Neural cell (in vitro differentiated cells): ENCODE data around the gene PRR11. TPM values are rescaled to one million over a fixed set of nuclear protein-coding genes. Genes with fewer than 3 reads are reported as not detected.

ENCODE experiments used
- H2AFZ ChIP-seq: fragments of 200-600, 300-800 bp; sonication (generic), shearing (Covaris generic); 2 replicates; pipeline ENCODE4 v1.6.0; 2014; ENCODE audit warnings: low read depth, mild to moderate bottlenecking, antibody characterized with exemption, low read length, moderate library complexity
- H3F3A ChIP-seq: fragments of 200-600 bp; shearing (Covaris generic); 2 replicates; pipeline ENCODE4 v1.6.1; 2016; ENCODE audit warnings: mild to moderate bottlenecking, moderate library complexity, mixed read lengths, antibody characterized with exemption, low read length; ENCODE audit not compliant: insufficient read depth, poor library complexity, severe bottlenecking
- H3K27ac ChIP-seq: fragments of 200-600, 300-800 bp; sonication (generic), shearing (Covaris generic); 2 replicates; pipeline ENCODE4 v1.5.1; 2014; ENCODE audit warnings: mild to moderate bottlenecking, low read length, moderate library complexity
- H3K27me3 ChIP-seq: fragments of 300-800, 200-600 bp; sonication (generic), shearing (Covaris generic); 2 replicates; pipeline ENCODE4 v1.6.0; 2014; ENCODE audit warnings: mild to moderate bottlenecking, low read depth, low read length, moderate library complexity; ENCODE audit not compliant: insufficient read depth
- H3K36me3 ChIP-seq: fragments of 300-800, 200-600 bp; sonication (generic), shearing (Covaris generic); 2 replicates; pipeline ENCODE4 v1.5.1; 2014; ENCODE audit warnings: mild to moderate bottlenecking, antibody characterized with exemption, low read length, moderate library complexity; ENCODE audit not compliant: insufficient read depth
- H3K4me2 ChIP-seq: fragments of 300-800, 200-600 bp; sonication (generic), shearing (Covaris generic); 2 replicates; pipeline ENCODE4 v1.6.0; 2014; ENCODE audit warnings: mild to moderate bottlenecking, low read length
- H3K4me3 ChIP-seq: fragments of 300-800, 200-600 bp; sonication (generic), shearing (Covaris generic); 2 replicates; pipeline ENCODE4 v1.5.1; 2014; ENCODE audit warnings: mild to moderate bottlenecking, low read length, moderate library complexity
- H3K79me2 ChIP-seq: fragments of 200-600 bp; shearing (Covaris generic); replicated peaks from 2 replicates; pipeline ENCODE4 v1.6.0; 2014; ENCODE audit warnings: mild to moderate bottlenecking, low read length, moderate library complexity; ENCODE audit not compliant: insufficient read depth
- H3K9ac ChIP-seq: fragments of 300-800, 200-600 bp; sonication (generic), shearing (Covaris generic); 2 replicates; pipeline ENCODE4 v1.6.1; 2016; ENCODE audit warnings: mild to moderate bottlenecking, low read length, mixed read lengths
- H3K9me2 ChIP-seq: fragments of 200-600 bp; shearing (Covaris generic); 2 replicates; pipeline ENCODE4 v1.6.1; 2016; ENCODE audit warnings: mild to moderate bottlenecking, low read length, mixed read lengths; ENCODE audit not compliant: insufficient read depth
- H3K9me3 ChIP-seq: fragments of 200-600, 300-800 bp; sonication (generic), shearing (Covaris generic); 2 replicates; pipeline ENCODE4 v1.6.1; 2016; ENCODE audit warnings: mild to moderate bottlenecking, mixed run types, low read length, moderate library complexity, mixed read lengths
- H4K20me1 ChIP-seq: fragments of 200-600 bp; shearing (Covaris generic); 2 replicates; pipeline ENCODE4 v1.6.1; 2016; ENCODE audit warnings: mild to moderate bottlenecking, mixed run types; ENCODE audit not compliant: insufficient read depth
- EP300 ChIP-seq: fragments of 450-650 bp; conservative IDR thresholded peaks from 2 replicates; pipeline ENCODE4 v1.6.1; 2014; ENCODE audit warnings: antibody characterized with exemption, mild to moderate bottlenecking, moderate library complexity; ENCODE audit not compliant: poor library complexity, severe bottlenecking
- EZH2 ChIP-seq: fragments of 200-600, 300-800 bp; shearing (Covaris generic), sonication (generic); IDR thresholded peaks from 2 replicates; pipeline ENCODE4 v1.6.1; 2014; ENCODE audit warnings: antibody characterized with exemption, low read length, borderline replicate concordance, mild to moderate bottlenecking; ENCODE audit not compliant: insufficient read depth, poor library complexity, severe bottlenecking
- MXI1 ChIP-seq: fragments of 450-650 bp; conservative IDR thresholded peaks from 2 replicates; pipeline ENCODE4 v1.6.1; 2014; ENCODE audit warnings: antibody characterized with exemption, mild to moderate bottlenecking; ENCODE audit not compliant: poor library complexity, severe bottlenecking
- POLR2AphosphoS5 ChIP-seq: IDR thresholded peaks from 2 replicates; pipeline ENCODE4 v1.6.1; 2012
- RAD21 ChIP-seq: fragments of 450-650 bp; conservative IDR thresholded peaks from 2 replicates; pipeline ENCODE4 v1.6.1; 2014; ENCODE audit warnings: antibody characterized with exemption, mild to moderate bottlenecking, moderate library complexity
- REST ChIP-seq: IDR thresholded peaks from 2 replicates; pipeline ENCODE4 v1.6.1; 2012; ENCODE audit warnings: borderline replicate concordance
- SMC3 ChIP-seq: fragments of 450-650 bp; conservative IDR thresholded peaks from 2 replicates; pipeline ENCODE4 v1.6.1; 2014; ENCODE audit warnings: antibody characterized with exemption, mild to moderate bottlenecking, moderate library complexity; ENCODE audit not compliant: poor library complexity
- TAF1 ChIP-seq: IDR thresholded peaks from 2 replicates; pipeline ENCODE4 v1.6.1; 2012; ENCODE audit warnings: low read depth
- polyA plus RNA-seq: library from polyadenylated mRNA; depleted of rRNA; stranded (reverse); fragments of >200 nt; gene quantifications from 2 replicates; pipeline ENCODE4 v1.2.3, GENCODE V29; 2014
- TF ChIP-seq, protein P1 (sequence below): fragments of 450-650 bp; IDR thresholded peaks from 2 replicates; pipeline ENCODE4 v1.5.1; 2014; ENCODE audit warnings: antibody characterized with exemption, mild to moderate bottlenecking, moderate library complexity; ENCODE audit not compliant: poor library complexity, severe bottlenecking

Gene PRR11
- polyA plus RNA-seq, 1 donor from 2014 or later = 0.22 TPM

DNA sequence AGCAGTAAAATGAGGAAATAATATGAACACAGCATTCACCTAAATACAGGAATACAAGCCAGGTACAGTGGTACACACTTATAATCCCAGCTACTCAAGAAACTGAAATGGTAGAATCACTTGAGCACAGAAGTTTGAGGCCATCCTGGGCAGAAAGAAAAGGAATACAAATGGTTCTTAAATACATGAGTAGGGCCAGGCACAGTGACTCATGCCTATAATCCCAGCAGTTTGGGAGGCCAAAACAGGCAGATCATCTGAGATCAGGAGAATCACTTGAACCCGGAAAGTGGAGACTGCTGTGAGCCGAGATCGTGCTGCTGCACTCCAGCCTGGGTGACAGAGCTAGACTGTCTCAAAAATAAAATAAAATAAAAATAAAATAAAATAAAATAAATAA is 31.3 kb downstream of the PRR11 start:
- no peak for TF ChIP-seq TAF1
- no peak overlapping the region for H3K9ac ChIP-seq
- no peak overlapping the region for H3K27ac ChIP-seq
- H2AFZ ChIP-seq = no peak overlapping the region
- no peaks in the 10 kb centered on the region for H3K9me2 ChIP-seq
- H4K20me1 ChIP-seq = no peaks in the 10 kb centered on the region
- H3K79me2 ChIP-seq = no peaks in the 10 kb centered on the region
- H3K4me3 ChIP-seq = no peak overlapping the region
- no peak overlapping the region for H3K4me2 ChIP-seq
- H3K27me3 ChIP-seq = no peaks in the 10 kb centered on the region
- H3K9me3 ChIP-seq = no peaks in the 10 kb centered on the region
- no peaks in the 10 kb centered on the region for H3F3A ChIP-seq
- no peaks in the 10 kb centered on the region for H3K36me3 ChIP-seq

DNA sequence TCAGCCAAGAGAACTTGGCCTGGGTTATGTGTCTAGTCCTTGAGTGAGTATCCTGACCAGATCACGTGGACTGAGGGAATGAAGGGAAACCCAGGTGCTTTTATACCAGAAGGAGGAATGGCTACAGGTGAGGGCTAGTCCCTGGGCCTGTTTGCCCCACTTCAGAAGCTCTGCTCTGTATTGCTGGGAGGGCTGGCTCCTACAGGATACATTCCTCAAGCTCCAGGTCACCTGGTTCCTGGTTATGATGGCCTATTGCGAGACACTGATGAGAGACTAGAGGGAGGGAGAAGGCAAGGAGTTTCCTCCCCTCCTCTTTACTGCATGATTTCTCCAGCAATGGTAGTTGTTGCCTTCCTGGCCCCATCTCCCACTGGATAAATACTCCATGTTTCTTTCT is 35.3 kb downstream of the PRR11 start:
- no peak overlapping the region for H3K4me2 ChIP-seq
- no peaks in the 10 kb centered on the region for H3K27me3 ChIP-seq
- no peak overlapping the region for H3K9ac ChIP-seq
- no peaks in the 10 kb centered on the region for H3F3A ChIP-seq
- no peak overlapping the region for H3K27ac ChIP-seq
- no peak for TF ChIP-seq EZH2
- TF ChIP-seq RAD21 = no peak
- no peak for TF ChIP-seq REST
- TF ChIP-seq, protein P1, sequence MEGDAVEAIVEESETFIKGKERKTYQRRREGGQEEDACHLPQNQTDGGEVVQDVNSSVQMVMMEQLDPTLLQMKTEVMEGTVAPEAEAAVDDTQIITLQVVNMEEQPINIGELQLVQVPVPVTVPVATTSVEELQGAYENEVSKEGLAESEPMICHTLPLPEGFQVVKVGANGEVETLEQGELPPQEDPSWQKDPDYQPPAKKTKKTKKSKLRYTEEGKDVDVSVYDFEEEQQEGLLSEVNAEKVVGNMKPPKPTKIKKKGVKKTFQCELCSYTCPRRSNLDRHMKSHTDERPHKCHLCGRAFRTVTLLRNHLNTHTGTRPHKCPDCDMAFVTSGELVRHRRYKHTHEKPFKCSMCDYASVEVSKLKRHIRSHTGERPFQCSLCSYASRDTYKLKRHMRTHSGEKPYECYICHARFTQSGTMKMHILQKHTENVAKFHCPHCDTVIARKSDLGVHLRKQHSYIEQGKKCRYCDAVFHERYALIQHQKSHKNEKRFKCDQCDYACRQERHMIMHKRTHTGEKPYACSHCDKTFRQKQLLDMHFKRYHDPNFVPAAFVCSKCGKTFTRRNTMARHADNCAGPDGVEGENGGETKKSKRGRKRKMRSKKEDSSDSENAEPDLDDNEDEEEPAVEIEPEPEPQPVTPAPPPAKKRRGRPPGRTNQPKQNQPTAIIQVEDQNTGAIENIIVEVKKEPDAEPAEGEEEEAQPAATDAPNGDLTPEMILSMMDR = no peak
- no peak for TF ChIP-seq TAF1
- no peak for TF ChIP-seq POLR2AphosphoS5
- TF ChIP-seq EP300 = no peak
- no peak for TF ChIP-seq SMC3
- no peak for TF ChIP-seq MXI1
- H4K20me1 ChIP-seq = no peaks in the 10 kb centered on the region
- H3K4me3 ChIP-seq = no peak overlapping the region
- H3K36me3 ChIP-seq = no peaks in the 10 kb centered on the region
- H3K9me3 ChIP-seq = no peaks in the 10 kb centered on the region
- no peaks in the 10 kb centered on the region for H3K79me2 ChIP-seq
- H2AFZ ChIP-seq = no peak overlapping the region
- no peaks in the 10 kb centered on the region for H3K9me2 ChIP-seq

DNA sequence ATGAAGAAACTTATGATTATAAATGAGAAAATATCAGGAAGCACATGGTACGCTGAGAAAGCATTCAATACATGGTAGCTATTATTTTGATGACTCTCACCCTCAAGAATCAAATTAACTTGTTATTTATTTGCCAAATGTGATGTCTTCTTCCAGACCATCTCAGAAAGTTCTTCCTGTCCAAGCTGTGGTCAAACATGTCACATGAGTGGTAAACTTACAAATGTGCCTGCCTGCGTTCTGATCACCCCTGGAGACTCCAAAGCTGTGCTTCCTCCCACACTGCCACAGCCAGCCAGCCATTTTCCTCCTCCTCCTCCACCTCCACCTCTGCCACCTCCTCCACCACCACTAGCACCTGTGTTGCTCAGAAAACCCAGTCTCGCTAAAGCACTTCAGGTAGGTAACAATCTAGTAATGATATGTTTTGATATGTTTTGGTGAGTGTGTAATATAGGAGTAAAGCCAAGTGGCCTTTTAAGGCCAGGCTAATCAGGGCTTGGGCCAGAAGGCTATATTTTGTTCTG is 37.9 kb downstream of the PRR11 start:
- no peaks in the 10 kb centered on the region for H3F3A ChIP-seq
- no peaks in the 10 kb centered on the region for H3K9me2 ChIP-seq
- H3K36me3 ChIP-seq = no peaks in the 10 kb centered on the region
- no peak overlapping the region for H3K27ac ChIP-seq
- H3K9me3 ChIP-seq = no peaks in the 10 kb centered on the region
- H3K9ac ChIP-seq = no peak overlapping the region
- H4K20me1 ChIP-seq = no peaks in the 10 kb centered on the region
- H2AFZ ChIP-seq = no peak overlapping the region
- no peak overlapping the region for H3K4me3 ChIP-seq
- no peak overlapping the region for H3K4me2 ChIP-seq
- TF ChIP-seq POLR2AphosphoS5 = no peak
- TF ChIP-seq RAD21 = no peak
- H3K27me3 ChIP-seq = no peaks in the 10 kb centered on the region
- no peaks in the 10 kb centered on the region for H3K79me2 ChIP-seq
